KMS-11 (cell line): ENCODE measurements around the gene PPP1R3A.

Source experiments
- H2AFZ ChIP-seq: fragments of 200-600 bp; sonication (generic); 2 replicates; pipeline ENCODE4 v1.6.1; 2016; ENCODE audit warnings: antibody characterized with exemption, mixed run types, low read depth
- H3K27ac ChIP-seq: fragments of 200-600 bp; sonication (generic); 2 replicates; pipeline ENCODE4 v1.6.1; 2016; ENCODE audit warnings: mild to moderate bottlenecking, mixed run types
- H3K27me3 ChIP-seq: fragments of 200-600 bp; sonication (generic); 2 replicates; pipeline ENCODE4 v1.6.1; 2017; ENCODE audit warnings: mild to moderate bottlenecking, low read depth, mixed run types, moderate library complexity; ENCODE audit not compliant: insufficient read depth
- H3K36me3 ChIP-seq: fragments of 200-600 bp; sonication (generic); 2 replicates; pipeline ENCODE4 v1.6.1; 2017; ENCODE audit warnings: mild to moderate bottlenecking, mixed run types; ENCODE audit not compliant: insufficient read depth
- H3K4me1 ChIP-seq: fragments of 200-600 bp; sonication (generic); 2 replicates; pipeline ENCODE4 v1.6.1; 2016; ENCODE audit warnings: mild to moderate bottlenecking, low read depth, mixed run types; ENCODE audit not compliant: poor library complexity, severe bottlenecking
- H3K4me2 ChIP-seq: fragments of 200-600 bp; sonication (generic); 2 replicates; pipeline ENCODE4 v1.7.0; 2016; ENCODE audit warnings: mild to moderate bottlenecking, mixed run types
- H3K4me3 ChIP-seq: fragments of 200-600 bp; sonication (generic); IDR thresholded peaks from 2 replicates; pipeline ENCODE4 v1.6.1; 2017; ENCODE audit warnings: low read depth, low read length, mixed read lengths; ENCODE audit not compliant: insufficient read depth
- H3K79me2 ChIP-seq: fragments of 200-600 bp; sonication (generic); 2 replicates; pipeline ENCODE4 v1.6.1; 2016; ENCODE audit warnings: low read depth, mixed run types; ENCODE audit not compliant: insufficient read depth
- H3K9ac ChIP-seq: fragments of 200-600 bp; sonication (generic); 2 replicates; pipeline ENCODE4 v1.6.1; 2016; ENCODE audit warnings: mild to moderate bottlenecking, mixed run types
- H4K20me1 ChIP-seq: fragments of 200-600 bp; sonication (generic); 2 replicates; pipeline ENCODE4 v1.6.1; 2016; ENCODE audit warnings: mild to moderate bottlenecking, mixed run types; ENCODE audit not compliant: insufficient read depth
- CTCF ChIP-seq: fragments of 200-600 bp; sonication (generic); conservative IDR thresholded peaks from 2 replicates; pipeline ENCODE4 v1.6.1; 2017; ENCODE audit warnings: low read depth, mild to moderate bottlenecking, antibody characterized with exemption, low read length, moderate library complexity, mixed read lengths

The PPP1R3A gene

GRCh38 chr7:113832196-113832745, 86.5 kb downstream of the PPP1R3A start:
- Histone ChIP-seq H3K27me3 (no peaks in the 10 kb centered on the region), H2AFZ (no peak overlapping the region), H3K9ac (no peak overlapping the region), H3K36me3 (no peaks in the 10 kb centered on the region), H3K79me2 (no peaks in the 10 kb centered on the region), H3K4me2 (no peak overlapping the region), H4K20me1 (no peaks in the 10 kb centered on the region), H3K4me3 (no peak overlapping the region), H3K27ac (no peak overlapping the region), H3K4me1 (no peaks in the 10 kb centered on the region)
- TF ChIP-seq CTCF, result no peak

DNA sequence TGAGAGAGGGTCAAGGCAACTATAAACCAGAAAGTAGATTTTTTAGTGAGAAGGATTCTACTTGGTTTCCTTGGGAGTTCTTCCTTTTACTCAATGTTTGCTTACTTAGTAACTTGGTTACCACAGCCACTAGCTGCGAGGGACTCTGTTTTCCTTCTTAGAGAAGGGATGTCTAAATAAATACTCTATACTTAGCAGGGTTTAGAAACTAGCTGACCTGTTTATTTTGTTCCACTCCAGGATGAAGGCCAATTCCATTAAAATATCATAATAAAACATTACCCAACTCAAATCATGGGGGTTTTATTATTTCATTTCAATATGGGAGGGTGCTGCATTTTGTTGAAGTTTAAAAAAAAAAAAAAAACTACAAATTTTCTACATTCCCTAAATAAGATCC, 87.3 kb downstream of the PPP1R3A start:
- Histone ChIP-seq H3K9ac (no peak overlapping the region), H3K36me3 (no peaks in the 10 kb centered on the region), H3K4me1 (no peaks in the 10 kb centered on the region), H3K4me2 (no peak overlapping the region), H3K79me2 (no peaks in the 10 kb centered on the region), H3K27ac (no peak overlapping the region), H3K4me3 (no peak overlapping the region), H3K27me3 (no peaks in the 10 kb centered on the region), H4K20me1 (no peaks in the 10 kb centered on the region), H2AFZ (no peak overlapping the region)
- no peak for TF ChIP-seq CTCF

GRCh38 chr7:113828581-113828980, 90.2 kb downstream of the PPP1R3A start:
- no peaks in the 10 kb centered on the region for H3K36me3 ChIP-seq
- TF ChIP-seq CTCF, result no peak
- H3K4me1 ChIP-seq, result no peaks in the 10 kb centered on the region
- no peaks in the 10 kb centered on the region for H3K79me2 ChIP-seq
- no peak overlapping the region for H3K9ac ChIP-seq
- no peak overlapping the region for H3K27ac ChIP-seq
- no peak overlapping the region for H3K4me2 ChIP-seq
- H2AFZ ChIP-seq, result no peak overlapping the region
- H3K27me3 ChIP-seq, result no peaks in the 10 kb centered on the region
- H4K20me1 ChIP-seq, result no peaks in the 10 kb centered on the region
- no peak overlapping the region for H3K4me3 ChIP-seq
